Left kidney (tissue), 2 donors: ENCODE results near the gene SELENOM. TPM values are rescaled to one million over a fixed set of nuclear protein-coding genes. Genes with fewer than 3 reads are reported as not detected.

Source experiments
- DNase-seq: peaks from one replicate; pipeline ENCODE4 v3.0.0-alpha.2; 2013
- polyA plus RNA-seq: library from polyadenylated mRNA; unstranded; fragments of 120-200 nt; gene quantifications from one replicate; pipeline ENCODE4 v1.2.1, GENCODE V29; 2013; ENCODE audit not compliant: insufficient read length

SELENOM gene
- polyA plus RNA-seq, 1 donor: 3.5 TPM

DNA sequence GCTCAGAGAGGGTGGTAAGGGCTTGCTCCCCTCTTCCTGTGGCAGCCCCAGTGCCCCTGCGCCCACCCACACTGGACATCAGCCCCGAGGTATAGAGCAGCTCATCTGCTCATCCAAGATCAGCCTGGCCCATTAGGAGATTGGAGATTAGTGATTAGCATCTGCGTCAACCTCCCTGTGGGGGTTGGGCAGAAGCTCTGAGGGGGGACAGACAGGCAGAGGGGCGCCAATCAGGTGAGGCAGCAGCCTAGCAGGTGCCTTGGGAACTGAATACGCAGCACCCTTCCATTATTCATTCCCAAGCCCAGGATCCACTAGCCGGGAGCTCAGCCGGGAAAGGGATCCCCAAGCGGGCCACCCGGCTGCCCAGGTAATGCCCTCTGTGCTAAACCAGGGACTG is 15.2 kb downstream of the SELENOM start:
- no peak for DNase-seq

- DNase-seq: no peak
Observed at GRCh38 chr22:31091106-31091975, 16.0 kb downstream of the SELENOM start.

DNA sequence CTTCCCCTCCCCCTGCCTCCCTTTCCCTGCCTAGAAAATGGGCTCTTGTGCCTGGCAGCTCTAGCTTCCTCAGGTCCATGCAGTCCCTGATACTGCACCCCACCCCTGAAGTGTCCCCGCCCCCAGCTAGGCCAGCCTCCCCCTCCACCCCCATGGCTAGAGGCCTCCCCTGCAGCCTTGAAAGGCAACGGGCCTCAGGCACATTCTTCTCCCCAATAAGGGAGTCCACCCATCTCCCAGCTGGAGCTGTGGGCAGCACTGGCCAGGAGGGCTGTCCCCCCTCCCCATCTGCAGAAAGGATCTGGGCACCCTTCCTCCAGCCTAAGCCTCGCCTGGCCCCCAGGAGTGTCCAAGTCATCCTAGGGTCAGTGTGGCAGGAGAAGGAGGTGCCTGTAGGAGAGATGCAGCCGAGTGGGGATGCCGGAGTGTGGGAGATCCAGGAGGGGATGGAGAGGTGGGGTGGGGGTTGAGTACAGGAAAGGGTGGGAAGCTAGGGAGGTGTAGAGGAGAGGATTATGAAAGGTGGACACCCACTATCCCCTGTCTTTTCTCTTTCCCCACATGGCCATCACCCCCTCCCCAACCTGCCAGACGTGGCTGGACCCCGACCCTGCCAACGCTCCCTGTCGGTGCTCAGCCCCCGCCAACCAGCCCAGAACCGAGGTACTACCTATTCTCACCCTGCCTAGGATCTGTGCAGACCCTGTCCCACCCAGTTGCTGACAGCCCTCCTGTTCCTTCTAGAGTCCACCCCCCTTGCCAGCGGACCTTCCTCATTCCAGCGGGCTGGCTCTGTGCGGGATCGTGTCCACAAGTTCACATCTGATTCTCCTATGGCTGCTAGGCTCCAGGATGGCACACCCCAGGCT is 16.9 kb downstream of the SELENOM start:
- no peak for DNase-seq

GRCh38 chr22:31089160-31090100 is 17.9 kb downstream of the SELENOM start:
- DNase-seq: no peak

GRCh38 chr22:31088233-31088986 is 19.0 kb downstream of the SELENOM start:
- no peak for DNase-seq

DNA sequence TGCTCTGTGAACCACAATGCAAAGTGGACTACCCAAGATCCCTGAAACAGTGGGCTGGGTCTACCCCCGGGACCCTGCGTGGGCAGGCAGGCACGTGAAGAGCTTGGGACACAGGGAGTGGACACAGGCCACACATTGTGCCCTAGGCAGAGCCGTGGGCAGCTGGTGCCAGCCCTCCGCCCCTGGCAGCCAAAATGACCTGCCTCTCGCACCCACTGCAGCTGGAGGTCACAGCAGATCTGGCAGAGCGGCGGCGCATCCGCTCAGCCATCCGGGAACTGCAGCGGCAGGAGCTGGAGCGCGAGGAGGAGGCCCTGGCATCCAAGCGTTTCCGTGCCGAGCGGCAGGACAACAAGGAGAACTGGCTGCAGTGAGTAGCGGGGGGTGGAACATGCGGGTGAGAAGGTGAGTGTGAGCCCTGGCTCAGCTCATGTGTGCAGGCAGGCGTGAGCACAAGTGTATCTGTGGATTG is 19.6 kb downstream of the SELENOM start:
- no peak for DNase-seq

DNA sequence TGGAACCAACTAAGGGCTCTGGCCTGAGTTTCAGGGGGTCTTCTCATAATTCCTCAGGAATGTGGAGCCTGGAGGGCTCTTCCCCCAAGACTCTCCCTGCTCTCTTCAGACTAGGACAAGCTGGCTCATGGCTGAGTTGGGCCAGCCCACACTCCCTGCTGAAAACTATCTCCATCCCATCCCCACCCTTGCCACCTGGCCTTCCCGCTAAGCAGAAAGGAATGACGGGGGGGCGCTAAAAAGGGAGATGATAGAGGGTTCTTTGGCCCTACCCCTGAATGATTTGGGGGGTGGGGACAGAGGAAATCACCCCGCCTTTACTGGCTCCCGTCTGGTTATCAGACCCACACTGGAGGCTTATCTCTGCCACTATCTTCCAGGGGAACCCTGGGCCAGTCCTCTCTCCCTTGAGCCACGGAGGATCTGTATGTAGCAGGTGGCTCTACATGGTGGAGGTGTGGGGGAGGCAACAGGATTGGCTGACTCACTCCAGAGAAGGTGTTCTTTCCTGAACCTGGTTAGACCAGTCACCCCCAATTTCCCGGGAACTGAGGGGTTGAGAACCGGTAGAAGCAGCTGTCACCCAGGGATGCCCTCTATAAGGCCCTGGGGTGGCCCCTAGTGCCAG is 20.6 kb downstream of the SELENOM start:
- DNase-seq: no peak

DNA sequence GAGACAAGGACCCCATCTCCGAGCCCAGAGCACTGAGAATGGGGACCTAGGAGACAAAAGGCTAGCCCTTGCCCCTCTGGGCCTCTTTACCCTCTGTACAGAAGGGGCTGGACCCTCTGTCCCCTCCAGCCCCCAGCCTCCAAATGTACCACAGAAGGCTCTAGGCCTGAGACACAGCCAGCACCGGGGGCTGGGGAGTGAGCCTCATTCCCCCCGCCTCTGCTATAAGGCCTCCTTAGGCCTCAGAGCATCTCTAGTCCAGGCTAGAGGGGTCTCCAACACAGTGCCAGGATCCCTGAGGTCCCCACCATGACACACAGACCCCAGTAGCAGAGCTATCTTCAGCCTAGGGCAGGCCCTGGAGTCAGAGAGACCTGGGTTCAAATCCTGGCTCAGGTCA is 21.4 kb downstream of the SELENOM start:
- no peak for DNase-seq

DNA sequence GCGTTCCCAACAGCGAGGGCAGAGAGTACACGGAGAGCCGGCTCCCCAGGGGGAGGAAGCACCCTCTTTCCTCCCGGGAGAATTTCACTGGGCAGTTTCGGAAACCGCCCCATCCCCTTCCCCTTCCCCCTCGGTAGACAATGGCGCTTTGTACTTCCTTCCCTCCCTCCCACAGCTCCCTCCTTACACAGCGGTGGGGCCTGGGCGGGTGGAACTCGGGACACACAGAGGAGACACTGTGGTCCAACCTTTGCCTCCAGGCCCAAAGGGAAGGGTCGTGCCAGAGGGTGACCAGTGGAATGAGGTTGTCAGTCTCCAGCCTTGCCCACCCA is 21.9 kb downstream of the SELENOM start:
- no peak for DNase-seq

GRCh38 chr22:31084811-31085492 is 22.4 kb downstream of the SELENOM start:
- DNase-seq: peak; percentile 84

- DNase-seq: no peak
Observed at GRCh38 chr22:31083923-31084810, 23.2 kb downstream of the SELENOM start.

- no peak for DNase-seq
Observed at GRCh38 chr22:31083377-31083768, 24.0 kb downstream of the SELENOM start.

DNA sequence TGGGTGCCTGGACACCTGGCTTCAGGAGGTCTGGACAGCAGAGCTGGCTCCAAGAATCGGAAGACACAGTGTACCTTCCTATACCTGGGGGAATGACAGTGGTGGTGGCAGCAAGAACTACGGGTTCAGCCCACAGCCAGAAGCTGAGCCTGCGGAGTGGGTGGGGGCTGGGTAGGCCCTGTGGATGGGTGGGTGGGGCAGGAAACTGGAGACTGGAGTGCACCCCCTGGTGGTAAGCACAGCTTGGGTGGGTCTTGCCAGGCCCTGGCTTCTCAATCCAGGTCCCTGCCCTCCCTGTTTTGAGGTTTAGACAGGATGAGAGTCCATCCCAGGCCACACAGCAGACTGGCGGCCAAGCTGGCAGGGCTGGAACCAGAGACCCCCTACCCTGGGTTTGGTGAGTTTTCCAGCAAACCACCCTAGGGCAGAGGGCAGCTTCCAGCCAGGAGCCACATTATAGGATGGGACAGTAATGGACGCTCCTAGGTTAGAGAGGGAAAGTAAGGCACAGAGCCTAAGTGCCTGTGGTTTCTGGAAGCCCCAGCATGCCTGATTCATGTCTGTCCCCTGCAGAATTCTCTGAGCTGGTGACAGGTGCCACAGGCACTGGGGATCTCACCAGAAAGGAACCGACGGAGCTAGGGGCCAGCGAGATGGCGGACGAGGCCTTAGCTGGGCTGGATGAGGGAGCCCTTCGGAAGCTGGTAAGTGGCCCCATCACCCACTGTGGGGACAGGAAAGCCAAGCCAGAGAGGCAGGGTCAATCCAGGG is 24.6 kb downstream of the SELENOM start:
- no peak for DNase-seq

DNA sequence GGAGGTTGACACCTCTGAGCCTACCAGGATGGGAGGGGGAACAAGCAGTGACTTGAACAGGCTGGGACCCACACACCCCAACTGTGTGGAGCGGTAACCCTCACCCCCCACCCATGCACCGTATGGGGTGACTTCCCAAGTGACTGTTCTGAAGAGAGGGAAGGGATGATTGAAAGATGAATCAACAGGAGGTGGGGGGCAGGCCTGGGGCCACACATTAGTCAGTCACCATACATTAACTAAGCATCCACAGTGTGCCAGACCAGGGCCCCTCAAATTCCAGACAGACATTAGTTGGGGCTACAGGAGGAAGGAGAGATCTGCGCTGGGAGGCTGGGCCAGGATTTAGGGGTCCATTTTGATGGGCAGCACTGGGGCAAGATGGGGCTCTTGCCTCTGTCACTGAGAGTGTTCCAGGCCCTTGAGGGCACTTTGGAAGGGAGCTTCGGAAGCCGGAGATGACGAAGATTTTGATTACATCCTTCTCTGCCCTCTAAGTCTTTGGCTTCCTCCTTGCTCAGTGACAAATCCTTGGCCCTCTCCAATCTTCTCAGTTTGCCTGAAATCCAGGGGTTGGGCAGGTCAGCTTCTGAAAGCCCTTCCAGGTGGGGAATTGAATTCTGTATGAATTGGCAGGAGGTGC is 25.3 kb downstream of the SELENOM start:
- no peak for DNase-seq

DNA sequence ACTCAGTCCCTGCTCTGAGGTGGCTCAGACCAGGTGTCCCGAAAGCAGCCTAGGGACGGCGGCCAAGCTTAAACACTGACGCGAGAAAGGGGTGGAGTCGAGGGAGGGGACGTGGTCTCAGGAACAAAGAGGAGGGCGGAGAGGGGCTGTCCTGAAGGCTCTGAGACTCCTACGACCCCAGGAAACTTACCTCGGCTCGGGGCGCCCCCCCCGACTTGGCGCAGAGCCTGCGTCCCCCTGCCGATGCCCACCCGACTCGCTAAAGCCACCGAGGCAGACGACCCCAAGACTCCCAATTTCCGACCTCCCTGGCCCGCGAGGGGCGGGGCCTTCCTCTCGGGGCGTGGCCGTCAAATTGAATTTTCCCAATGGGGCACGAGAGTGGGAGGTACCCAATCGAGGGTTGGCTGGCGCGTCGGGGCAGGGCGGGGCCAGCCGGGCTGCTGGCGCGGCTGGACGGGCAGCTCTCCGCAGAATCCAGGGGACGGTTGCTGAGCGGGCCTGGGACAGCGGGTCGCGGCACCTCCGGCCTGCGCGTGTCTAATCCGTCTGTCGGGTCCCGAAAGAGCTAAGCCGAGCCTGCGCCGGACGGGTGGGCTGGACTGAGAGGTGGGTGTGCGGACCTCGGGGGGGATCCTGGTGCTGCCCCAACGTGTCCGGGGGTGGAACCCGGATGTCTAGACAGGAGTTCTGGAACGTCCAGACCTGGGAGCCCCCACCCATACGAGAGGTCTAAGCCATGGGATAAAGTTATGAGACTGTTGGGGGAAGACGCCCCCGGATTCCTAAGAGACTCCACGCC is 26.3 kb downstream of the SELENOM start, which contains the start of gene SMTN:
SMTN (plus strand) TSS at position 471 of the 802 bp plus-strand sequence. CDS start 1,941 bp downstream, outside the sequence.
- DNase-seq: peak; percentile 96

DNA sequence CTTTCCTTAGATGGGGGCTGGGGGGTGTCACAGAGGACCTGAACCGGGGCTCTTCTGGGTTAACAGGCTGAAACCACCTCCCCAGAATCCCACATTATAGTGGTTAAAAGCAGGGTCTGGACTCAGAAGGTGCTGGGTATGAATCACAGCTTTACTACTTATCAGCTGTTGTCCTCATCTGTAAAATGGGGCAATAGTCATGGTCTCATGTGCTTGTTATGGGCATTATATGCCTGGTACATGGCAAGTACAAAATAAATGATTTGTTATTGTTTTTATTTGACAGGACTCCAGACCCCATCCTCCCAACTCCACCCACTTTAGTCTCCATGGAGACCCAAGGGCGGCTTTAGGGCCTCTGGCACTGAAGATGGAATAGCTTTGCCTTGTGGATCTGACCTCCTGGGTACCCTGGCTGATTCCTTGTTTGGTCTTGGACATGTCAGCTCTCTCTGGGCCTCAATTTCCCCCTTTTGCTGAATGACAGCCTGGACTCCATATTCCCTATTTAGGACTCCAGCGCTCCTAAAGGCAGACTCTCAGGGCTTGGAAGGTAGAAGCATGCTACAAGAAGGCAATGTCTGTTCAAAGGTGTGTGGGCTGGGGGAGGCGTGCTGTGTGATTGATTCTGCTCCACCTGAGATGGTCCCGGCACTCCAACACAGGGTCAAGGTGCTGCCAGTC is 27.1 kb downstream of the SELENOM start:
- DNase-seq: no peak
